Testis (tissue), 2 donors: ENCODE data around the gene EMC1.

Experiments
- CTCF ChIP-seq, 3 experiments: fragments of 450-650 bp in 2 of 3; fragments of 200-600 bp in 1 of 3; sonication (generic) in 1 of 3; IDR thresholded peaks; one replicate each; pipeline ENCODE4 v1.5.1; 2016 to 2019; ENCODE audit warnings: antibody characterized with exemption in 3 of 3, mild to moderate bottlenecking in 2 of 3, moderate library complexity in 1 of 3
- POLR2A ChIP-seq: fragments of 450-650 bp; IDR thresholded peaks from one replicate; pipeline ENCODE4 v1.6.1; 2017; ENCODE audit warnings: antibody characterized with exemption, mild to moderate bottlenecking, moderate library complexity

GRCh38 chr1:19167140-19167539 lies 84.2 kb downstream of the EMC1 start:
- TF ChIP-seq POLR2A: no peak
- no peak for TF ChIP-seq CTCF (IDR thresholded peaks at IDR 0.05)
